ENCODE measurements around the gene TBC1D7.
"Not testable (repeated sequence)": the region's sequence is repeated elsewhere in the genome, so short reads cannot be mapped to it uniquely, and the experiment has no call there.

TBC1D7 gene

DNA sequence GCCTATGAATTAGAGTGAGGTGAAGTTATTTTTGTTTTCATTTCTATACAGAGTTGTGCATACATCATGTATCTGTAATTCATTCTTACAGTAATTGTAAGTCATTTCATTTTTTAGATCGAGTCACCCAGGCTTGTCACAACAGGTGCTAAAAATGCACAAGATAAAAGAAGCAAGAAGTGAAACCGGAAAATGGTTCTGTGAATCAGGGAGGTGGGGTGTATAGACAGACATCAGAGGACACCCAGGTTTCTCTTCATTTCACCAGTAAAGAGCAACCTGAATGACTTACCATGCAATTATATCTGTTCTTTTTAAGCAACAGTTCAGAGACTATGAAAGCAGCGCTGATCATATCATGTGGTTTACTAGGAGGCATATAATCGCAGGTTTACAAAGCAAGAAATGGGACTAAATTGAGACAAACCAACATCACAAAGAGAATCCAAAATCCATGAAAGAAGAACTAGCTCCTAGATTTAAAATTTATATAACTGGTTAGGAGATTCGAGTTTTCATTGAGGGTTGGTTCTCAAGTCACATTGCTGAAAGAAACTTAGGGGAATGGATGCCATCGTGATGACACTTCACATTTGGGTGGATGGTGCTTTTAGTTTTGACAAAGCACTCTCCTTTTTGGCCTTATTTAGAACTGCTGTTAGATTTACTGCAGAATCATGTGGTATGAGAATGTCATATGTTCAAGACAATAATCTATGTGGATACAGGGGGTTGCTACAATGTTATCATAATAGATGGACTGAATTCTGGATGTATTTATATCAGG is 27.9 kb upstream of the TBC1D7 start:
- DNase-seq (ENCODE audit: low read depth): no peak

DNA sequence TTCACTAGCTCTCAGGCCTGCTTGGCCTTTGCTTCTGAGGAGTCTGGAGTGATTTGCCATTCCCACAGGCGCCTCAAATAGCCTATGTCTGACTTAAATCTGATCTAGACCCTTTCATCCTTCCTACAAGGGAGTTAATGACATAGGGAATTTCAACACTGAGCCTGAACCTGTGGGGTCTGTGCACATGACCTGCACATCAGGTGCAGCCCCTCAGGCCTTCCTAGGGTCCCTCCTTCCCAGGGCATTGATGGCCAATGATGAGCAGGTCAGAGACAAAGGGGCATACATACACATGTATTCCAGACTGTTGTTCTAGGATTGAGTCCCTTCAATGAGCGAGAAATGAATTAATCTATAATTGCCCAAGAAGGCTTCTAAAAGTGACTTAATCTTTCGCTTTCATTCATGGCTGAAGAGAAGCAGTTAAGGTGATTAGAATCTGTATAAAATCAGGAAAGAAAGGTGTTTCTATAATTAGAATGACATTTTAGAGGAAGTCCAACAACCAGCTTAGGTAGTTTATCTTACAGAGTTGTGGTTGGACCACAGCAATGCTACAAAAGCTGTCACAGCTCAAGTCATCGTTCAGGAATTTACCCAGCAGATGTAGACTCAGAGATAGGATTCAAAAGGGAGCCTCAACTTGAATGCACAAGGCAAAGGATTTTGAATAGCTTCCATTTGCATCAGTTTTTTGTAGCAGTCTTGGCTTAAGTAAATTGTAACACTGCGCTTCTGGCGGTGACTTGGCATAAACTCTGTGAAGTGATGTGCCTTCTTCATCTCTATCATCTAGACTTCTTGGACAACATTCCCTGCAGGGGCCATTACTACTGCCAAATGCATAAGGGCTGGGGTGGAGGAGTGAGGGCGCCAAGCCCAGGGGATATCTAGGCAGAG is 27.0 kb upstream of the TBC1D7 start:
- DNase-seq (ENCODE audit: low read depth): no peak

DNA sequence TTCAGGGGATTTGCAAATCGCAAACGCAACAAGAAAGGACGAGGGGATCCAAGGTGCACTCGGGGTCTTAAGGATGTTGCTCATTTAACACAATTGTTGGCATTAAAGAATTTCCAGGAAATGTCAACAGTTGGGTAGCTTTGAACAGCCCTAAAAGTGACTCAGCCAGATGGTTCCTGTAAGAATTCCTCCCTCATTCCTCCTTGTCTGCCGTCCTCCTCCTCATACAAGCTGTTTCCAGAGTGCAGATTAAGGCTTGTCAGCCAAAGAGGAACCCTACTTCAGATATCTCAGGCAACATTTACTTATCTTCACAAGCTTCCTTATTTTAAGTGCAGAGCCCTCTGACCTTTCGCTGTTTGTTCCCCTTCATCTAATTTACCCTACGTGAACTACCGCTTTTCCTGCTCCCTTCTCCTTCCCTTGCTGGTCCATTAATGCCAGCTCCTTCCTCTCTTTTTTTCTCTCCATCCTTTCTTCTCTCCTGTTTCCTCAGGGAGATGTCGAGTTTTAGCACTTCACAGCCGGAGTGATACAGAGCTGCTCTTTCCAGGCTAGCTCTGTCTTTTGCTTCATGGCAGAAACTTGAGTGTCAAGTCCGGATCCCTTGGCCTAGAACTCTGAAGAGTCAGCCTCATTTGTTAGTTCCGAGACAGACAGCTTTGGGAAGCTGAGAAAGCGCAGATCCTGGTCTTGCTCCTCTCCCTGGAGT is 26.1 kb upstream of the TBC1D7 start:
- DNase-seq (ENCODE audit: low read depth): no peak

DNA sequence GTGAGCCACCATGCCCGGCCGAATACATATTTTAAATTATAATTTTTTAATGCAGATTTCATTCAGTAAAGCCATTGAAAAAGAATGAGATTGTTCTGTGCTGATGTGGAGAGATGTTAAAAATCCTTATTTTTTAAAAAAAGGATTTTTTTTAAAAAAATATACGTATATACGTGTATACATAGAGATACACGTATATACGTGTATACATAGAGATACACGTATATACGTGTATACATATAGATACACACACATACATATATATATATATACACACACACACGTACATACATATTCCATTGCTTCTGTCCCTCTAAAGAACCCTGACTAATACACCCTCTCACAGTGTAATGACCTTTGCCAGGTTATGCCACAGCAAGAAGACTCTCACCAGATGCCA is 23.8 kb upstream of the TBC1D7 start:
- no peak for DNase-seq (ENCODE audit: low read depth)

DNA sequence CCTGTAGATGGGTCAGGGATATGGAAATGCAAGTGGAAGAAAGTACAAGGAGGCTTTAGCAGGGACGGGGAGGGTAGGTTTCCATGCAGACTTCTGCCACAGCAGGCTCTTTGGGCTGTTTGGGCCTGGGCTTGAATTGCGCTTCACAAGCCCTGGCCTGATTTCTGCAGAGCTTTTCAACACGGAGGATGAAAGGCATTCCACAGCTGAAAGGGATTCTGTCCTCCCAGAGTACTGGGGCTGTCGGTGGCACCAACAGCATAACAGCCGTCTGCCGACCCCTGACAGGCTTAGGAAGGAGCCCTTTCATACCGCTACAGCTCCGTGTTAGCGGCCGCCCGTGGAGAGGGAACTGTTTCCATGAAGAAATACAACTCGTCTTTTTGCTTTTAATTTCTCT is 22.9 kb upstream of the TBC1D7 start:
- no peak for DNase-seq (ENCODE audit: low read depth)

DNA sequence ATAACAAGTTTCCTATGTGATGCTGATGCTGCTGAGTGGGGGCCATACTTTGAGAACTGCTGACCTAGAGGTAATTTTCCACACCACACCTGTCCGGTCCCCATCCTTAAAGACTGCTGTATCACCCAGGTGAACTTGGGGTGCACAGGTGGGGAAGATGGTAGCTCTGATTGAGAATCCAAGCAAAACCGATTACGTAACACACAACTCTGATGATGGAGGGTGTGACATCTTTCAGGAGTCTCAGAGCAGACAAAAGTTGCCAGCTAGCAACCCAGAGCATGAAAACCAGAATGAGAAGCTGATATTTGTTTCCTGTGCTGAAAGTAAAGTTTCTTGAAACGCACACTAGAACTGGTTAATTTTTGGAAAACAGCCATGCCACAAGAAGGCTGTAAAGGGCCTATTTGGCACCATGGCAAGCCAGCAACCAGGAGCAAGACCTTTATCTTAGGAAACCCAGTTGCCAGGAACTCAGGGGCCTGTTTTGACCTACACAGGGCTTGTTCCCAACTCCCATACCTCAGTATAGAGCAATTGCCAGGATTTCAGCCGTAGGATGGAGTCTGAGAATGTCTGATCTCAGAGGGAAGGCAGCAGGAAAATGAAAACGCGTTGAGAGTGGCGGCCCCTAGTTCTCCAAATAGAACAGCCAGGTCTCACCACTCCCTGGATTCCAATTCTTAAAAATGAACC is 21.6 kb upstream of the TBC1D7 start:
- no peak for DNase-seq (ENCODE audit: low read depth)

DNA sequence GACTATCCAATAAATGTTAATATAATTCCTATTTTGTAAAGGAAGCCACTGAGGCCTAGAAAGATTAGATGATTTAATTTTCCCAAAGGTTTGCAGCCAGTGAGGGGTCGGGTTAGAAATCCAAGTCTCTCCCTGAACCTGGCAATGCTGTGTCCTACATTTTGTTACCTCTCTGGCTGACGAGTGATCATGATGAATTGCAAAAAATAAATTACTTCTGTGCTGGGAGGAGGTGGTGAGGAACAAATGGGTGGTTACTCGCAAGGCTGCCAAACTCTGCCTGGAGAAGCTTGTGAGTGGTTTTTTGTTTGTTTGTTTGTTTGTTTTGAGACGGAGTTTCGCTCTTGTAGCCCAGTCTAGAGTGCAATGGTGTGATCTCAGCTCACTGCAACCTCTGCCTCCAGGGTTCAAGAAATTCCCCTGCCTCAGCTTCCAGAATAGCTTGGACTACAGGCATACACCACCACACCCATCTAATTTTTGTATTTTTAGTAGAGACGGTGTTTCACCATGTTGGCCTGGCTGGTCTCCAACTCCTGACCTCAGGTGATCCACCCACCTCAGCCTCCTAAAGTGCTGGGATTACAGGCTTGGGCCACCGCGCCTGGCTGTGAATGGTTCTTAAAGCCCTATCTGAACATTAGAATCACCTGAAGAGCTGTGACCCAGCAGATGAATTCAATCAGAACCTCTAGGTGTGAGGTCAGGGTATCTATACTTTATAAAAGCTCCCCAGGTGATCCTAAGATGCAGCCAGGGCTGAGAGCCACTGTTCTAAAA is 20.2 kb upstream of the TBC1D7 start:
- DNase-seq (ENCODE audit: low read depth): no peak

DNA sequence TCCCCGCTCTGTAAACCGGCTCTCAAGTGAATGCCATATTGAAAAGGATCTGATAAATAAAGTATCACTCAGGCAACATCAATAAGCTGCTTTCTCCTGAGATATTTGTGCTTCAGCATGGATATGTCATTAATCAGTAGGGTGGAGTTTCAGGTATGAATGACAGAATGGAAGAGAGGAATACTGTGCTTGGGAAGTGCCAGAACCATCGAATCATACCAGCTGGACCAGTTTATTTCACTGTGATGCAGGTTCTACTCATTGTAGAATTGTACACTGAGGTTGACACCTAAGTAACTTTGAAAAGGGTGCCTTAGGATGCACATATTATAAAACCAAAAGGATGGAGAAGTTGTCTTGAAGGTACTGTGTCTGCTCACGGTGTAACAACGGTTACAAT is 17.9 kb upstream of the TBC1D7 start:
- no peak for DNase-seq (ENCODE audit: low read depth)

DNA sequence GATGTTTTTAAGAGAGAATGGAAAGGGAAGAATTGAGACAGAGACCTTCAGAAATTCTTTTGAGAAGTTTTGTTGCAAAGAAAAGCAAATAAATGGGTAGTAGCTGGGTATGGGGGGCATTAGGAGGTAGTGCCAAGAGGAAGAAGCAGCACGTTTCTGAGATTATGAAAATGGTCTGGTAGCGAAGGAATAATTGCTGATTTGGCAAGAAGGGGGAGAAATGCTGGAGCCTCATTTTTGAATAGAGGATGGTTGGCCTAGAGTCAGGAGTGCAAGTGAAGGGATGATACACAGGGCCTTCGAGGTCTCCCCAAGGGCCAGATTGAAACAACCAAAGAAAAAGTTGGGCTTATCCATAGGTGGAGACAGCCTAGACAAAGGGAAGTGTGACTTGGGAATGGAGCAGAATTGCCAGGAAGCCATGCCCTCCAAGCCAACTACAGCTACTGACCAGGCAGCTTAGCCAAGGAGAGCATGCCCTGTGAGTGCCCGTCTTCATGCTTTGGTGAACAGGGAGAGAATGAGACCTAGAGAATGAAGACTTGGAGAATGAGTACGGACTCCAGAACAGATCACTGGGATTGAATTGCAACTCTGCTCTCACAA is 14.2 kb upstream of the TBC1D7 start:
- no peak for DNase-seq (ENCODE audit: low read depth)

DNA sequence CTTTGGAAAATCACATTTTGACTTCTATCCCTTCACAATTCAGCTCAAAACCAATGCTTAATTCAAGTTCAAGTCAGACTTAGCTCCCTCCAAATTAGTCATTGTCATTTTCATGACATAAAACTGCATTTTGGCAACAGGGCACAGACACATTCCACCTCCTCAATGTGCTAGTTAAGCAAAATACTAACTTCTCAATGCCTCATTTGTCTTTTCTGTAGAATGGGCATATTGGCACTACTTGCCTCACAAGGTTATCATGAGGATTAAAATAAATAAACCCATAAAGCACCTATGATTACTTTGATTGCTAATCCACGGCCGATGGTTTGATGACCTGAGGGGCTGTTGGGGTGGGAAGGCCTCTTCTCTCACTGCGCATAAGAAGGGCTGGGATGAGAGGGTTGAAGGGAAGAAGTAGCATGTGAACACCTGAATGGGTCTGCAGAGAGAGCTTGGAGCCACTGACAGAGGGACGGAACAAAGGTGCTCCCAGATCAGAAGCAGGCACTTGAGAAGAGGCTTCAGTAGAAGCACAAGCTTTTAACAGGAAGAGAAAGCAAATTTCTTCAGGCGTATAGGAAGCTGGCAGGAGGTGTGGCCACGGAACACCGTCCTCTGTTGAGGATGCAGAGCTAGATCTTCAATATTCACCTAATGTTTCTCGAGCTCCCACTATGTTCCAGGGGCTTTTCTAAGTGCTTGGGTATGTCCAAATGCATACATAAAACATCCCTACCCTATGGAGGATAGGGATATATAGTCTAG is 11.7 kb upstream of the TBC1D7 start:
- DNase-seq (ENCODE audit: low read depth): no peak

DNA sequence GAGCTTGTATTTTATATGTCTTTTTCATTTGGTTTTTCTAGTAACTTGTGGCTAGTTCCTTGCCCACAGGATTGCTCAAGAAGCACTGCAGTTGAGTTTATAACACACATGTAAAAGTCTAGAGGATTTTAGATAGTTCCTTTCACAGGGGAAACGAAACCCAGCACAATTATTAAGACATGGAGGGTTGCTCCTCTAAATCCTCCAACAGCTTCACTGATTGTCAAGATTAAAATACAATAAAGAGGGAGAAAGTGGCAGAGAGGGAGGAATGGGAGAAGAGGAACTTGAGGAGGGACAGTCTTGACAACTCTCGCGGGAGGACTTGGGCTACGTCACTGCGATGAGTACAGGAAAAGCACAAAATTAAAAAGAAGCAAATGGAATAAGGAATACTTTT is 9.7 kb upstream of the TBC1D7 start:
- no peak for DNase-seq (ENCODE audit: low read depth)

DNA sequence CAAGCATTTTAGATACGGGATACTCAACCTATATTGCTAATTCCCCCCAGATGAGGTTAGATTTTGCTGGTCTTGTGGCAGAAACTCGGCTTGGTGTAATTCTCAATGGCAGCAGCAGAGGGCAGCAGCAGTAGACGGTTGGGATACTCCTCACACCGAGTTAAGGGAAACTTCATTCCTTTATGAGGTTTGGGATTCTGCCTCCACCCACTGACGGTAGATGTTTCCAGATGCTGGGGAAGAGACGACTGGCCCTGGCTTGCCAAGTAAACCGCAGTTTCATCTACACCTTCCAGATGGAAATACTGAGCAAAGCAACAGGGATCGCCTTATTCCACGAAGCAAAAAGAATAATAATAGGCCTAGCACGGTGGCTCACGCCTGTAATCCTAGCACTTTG is 8.2 kb upstream of the TBC1D7 start:
- peak; percentile 76 for DNase-seq (ENCODE audit: low read depth)

DNA sequence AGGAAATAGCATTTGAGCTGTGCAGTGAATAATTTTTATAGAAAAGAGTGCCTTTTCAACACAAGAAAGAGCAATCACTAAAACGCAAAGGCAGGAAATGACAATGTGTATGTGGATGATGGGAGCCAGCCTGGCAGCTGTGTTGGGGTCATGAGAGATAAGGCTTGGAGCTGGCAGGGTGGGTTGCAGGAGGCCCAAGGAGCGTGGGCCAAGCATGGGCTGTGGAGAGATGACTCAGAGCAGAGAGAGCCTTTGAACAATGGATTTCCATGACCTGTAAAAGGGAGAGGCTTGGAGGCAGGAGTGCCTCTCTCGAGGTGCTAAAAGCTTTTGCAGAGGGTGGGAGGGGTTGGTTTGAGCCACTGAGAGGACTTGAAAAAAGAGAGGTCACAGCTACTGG is 6.6 kb upstream of the TBC1D7 start:
- no peak for DNase-seq (ENCODE audit: low read depth)

DNA sequence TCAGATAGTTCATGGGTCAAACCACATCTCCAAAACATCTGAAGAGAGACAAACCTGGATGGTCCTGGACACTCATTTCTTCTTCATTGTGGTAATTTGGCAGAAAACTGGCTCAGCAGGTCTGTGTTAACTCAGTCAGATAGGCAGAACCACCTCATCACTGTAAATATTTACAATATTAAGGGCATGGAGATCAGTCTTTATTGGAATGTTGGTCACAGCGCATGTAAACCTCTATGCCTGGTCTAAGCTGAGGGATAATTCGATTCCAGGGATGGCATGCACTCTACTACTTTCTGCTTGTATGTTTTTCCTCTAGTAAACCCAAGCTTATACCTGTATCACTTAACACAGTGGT is 4.0 kb upstream of the TBC1D7 start:
- no peak for DNase-seq (ENCODE audit: low read depth)

DNA sequence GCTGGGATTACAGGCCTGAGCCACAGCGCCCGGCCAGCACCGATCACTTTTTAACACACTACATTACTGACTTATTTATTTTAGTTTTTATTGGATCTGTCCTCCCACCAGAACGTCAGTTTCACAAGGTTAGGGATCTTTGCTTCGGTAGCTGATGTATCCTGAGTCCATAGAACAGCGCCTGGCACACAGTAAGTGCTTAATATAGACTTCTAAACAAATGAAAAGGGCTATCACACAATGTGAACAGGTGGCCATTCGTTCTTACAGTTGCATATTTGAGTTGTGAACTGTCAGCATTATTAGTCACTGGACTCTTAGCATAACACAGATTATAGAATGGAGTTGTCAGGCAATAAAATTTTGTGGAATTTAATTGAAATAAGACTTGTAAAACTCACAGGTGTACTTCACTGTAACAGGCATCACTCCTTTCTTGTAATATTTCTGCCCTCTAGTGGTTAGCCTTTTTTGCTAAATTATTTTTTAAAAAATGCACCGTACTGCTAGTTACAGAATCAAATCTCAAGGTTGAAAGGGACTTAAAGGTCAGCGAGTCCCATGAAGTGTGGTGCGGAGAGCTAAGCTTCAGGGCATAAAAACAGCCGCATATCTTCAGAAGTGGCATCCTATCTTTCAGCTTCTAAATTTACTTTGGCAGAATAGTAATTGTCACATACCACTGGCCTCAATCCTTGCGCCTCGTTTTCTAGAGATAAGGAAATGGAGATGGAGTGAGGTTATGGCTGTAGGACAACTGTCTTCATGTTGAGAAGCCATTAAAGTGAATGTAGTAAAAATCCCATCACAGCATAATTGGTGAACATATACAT is 3.4 kb upstream of the TBC1D7 start:
- DNase-seq (ENCODE audit: low read depth): no peak

DNA sequence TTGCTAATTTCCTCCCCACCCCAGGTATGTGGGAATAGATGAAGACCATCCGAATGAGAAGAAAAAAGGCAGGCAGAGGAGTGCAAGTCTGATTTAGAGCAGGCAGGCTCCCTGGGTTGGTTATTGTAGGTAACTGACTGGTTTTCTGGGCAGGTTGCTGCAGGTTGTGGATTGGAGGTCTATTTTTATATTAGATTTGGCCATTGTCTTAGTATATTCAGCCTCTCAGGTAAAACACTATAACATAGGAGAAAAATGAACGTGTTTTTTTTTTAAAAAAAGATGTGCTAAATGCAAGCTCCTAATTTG is 492 bp upstream of the TBC1D7 start:
- DNase-seq (ENCODE audit: low read depth): no peak

DNA sequence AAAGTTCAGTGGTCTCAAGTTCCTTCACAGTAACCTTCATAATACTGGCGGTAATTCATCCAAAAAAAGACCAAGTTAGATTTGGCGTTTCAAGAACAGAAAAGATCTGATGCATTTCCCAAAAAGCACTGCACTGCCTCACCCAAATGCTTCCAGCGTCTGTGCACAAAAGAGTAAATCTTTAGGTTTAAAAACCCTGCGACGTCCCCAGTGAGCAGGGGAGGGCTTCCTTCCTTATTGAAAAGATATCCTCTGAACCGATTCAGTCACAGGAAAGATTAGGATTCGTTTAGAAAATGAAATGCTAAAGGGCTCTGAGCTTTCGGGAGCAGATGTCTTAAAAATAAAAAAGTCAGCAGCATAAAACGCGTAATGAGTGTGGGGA is 654 bp downstream of the TBC1D7 start:
- no peak for DNase-seq (ENCODE audit: low read depth)

DNA sequence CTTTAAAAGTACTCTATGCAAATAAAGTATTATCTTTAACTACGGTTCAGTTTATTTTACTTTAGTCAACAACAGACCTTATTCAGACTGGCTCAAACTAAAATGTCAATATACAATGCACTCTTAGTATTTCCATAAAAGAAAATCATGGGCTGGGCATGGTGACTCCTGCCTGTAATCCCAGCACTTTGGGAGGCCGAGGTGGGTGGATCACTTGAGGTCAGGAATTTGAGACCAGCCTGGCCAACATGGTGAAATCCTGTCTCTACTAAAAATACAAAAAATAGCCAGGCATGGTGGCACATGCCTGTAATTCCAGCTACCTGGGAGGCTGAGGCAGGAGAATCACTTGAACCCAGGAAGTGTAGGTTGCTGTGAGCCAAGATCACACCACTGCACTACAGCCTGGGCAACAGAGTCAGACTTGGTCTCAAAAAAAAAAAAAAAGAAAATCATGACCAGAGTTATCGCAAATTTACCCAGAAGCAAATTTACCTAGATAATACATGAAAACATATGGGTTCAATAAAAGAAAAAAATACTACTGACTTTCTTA is 2.2 kb downstream of the TBC1D7 start:
- DNase-seq (ENCODE audit: low read depth): not testable (repeated sequence)

DNA sequence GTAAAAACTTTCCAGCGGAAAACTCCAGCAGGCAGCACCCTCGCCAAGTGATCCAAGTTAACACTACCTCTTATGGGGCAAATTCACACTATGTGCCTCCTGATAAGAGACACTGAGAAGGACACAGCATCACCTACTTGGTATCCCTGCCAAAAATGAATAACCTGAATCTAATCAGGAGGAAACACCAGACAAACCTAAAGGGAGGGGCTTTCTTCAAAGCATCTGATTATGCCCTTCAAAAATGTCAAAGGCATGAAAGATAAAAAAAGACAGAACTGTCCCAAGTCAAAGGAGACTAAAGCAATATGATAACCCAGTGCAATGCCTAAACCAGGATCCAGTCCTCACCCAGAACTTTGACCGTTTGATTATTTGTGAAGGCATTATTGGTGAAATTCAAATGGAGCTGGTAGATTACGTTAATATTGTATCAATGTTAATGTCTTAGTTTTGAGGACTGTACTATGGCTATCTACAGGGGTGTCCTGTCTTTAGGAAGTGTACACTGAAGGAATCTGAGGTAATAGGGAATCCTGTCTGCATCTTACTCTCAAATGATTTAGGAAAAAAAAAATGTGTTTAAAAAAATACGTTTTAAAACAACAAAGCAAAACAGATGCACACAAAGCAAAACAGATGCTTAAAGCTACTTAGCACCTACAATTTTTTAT is 8.3 kb downstream of the TBC1D7 start:
- DNase-seq (ENCODE audit: low read depth): no peak

Measured in stimulated activated CD8-positive, alpha-beta memory T cell treated with anti-CD3 and anti-CD28 coated beads, Interleukin-15, amount 100 ng/mL, for 24 hours (primary cell).